KMS-11 (cell line): Measurements from ENCODE around the gene CPT1B.

ENCODE experiments used
- H2AFZ ChIP-seq: fragments of 200-600 bp; sonication (generic); 2 replicates; pipeline ENCODE4 v1.6.1; 2016; ENCODE audit warnings: antibody characterized with exemption, mixed run types, low read depth
- H3K27ac ChIP-seq: fragments of 200-600 bp; sonication (generic); 2 replicates; pipeline ENCODE4 v1.6.1; 2016; ENCODE audit warnings: mild to moderate bottlenecking, mixed run types
- H3K27me3 ChIP-seq: fragments of 200-600 bp; sonication (generic); 2 replicates; pipeline ENCODE4 v1.6.1; 2017; ENCODE audit warnings: mild to moderate bottlenecking, low read depth, mixed run types, moderate library complexity; ENCODE audit not compliant: insufficient read depth
- H3K36me3 ChIP-seq: fragments of 200-600 bp; sonication (generic); 2 replicates; pipeline ENCODE4 v1.6.1; 2017; ENCODE audit warnings: mild to moderate bottlenecking, mixed run types; ENCODE audit not compliant: insufficient read depth
- H3K4me1 ChIP-seq: fragments of 200-600 bp; sonication (generic); 2 replicates; pipeline ENCODE4 v1.6.1; 2016; ENCODE audit warnings: mild to moderate bottlenecking, low read depth, mixed run types; ENCODE audit not compliant: poor library complexity, severe bottlenecking
- H3K4me2 ChIP-seq: fragments of 200-600 bp; sonication (generic); 2 replicates; pipeline ENCODE4 v1.7.0; 2016; ENCODE audit warnings: mild to moderate bottlenecking, mixed run types
- H3K4me3 ChIP-seq: fragments of 200-600 bp; sonication (generic); IDR thresholded peaks from 2 replicates; pipeline ENCODE4 v1.6.1; 2017; ENCODE audit warnings: low read depth, low read length, mixed read lengths; ENCODE audit not compliant: insufficient read depth
- H3K79me2 ChIP-seq: fragments of 200-600 bp; sonication (generic); 2 replicates; pipeline ENCODE4 v1.6.1; 2016; ENCODE audit warnings: low read depth, mixed run types; ENCODE audit not compliant: insufficient read depth
- H3K9ac ChIP-seq: fragments of 200-600 bp; sonication (generic); 2 replicates; pipeline ENCODE4 v1.6.1; 2016; ENCODE audit warnings: mild to moderate bottlenecking, mixed run types
- H4K20me1 ChIP-seq: fragments of 200-600 bp; sonication (generic); 2 replicates; pipeline ENCODE4 v1.6.1; 2016; ENCODE audit warnings: mild to moderate bottlenecking, mixed run types; ENCODE audit not compliant: insufficient read depth
- CTCF ChIP-seq: fragments of 200-600 bp; sonication (generic); conservative IDR thresholded peaks from 2 replicates; pipeline ENCODE4 v1.6.1; 2017; ENCODE audit warnings: low read depth, mild to moderate bottlenecking, antibody characterized with exemption, low read length, moderate library complexity, mixed read lengths

CPT1B gene

GRCh38 chr22:50526834-50527801, 51.1 kb downstream of the CPT1B start:
- peak overlapping the region; percentile 83 for H3K27ac ChIP-seq
- H3K36me3 ChIP-seq: no peaks in the 10 kb centered on the region
- no peaks in the 10 kb centered on the region for H3K27me3 ChIP-seq
- peak overlapping the region; percentile 31 for H3K4me3 ChIP-seq
- no peak for TF ChIP-seq CTCF
- peaks cover 4% of the 10 kb centered on the region for H3K4me1 ChIP-seq
- H2AFZ ChIP-seq: peak overlapping the region; percentile 22; the same call in 1 of the 2 replicates
- H4K20me1 ChIP-seq: no peaks in the 10 kb centered on the region
- peak overlapping the region; percentile 84 for H3K4me2 ChIP-seq
- peaks cover 8% of the 10 kb centered on the region; the same call in 1 of the 2 replicates for H3K79me2 ChIP-seq
- H3K9ac ChIP-seq: peak overlapping the region; percentile 79

GRCh38 chr22:50526108-50526833, 52.0 kb downstream of the CPT1B start:
- no peaks in the 10 kb centered on the region for H3K36me3 ChIP-seq
- H4K20me1 ChIP-seq: no peaks in the 10 kb centered on the region
- peak; percentile 54; the same call in 1 of the 2 replicates for TF ChIP-seq CTCF
- peak overlapping the region; percentile 31 for H3K4me3 ChIP-seq
- peaks cover 8% of the 10 kb centered on the region; the same call in 1 of the 2 replicates for H3K79me2 ChIP-seq
- H3K9ac ChIP-seq: peak overlapping the region; percentile 79
- no peaks in the 10 kb centered on the region for H3K27me3 ChIP-seq
- H2AFZ ChIP-seq: peak overlapping the region; percentile 22; the same call in 1 of the 2 replicates
- peak overlapping the region; percentile 84 for H3K4me2 ChIP-seq
- H3K27ac ChIP-seq: peak overlapping the region; percentile 83
- peaks cover 4% of the 10 kb centered on the region for H3K4me1 ChIP-seq

GRCh38 chr22:50525858-50526107, 52.4 kb downstream of the CPT1B start:
- peaks cover 4% of the 10 kb centered on the region for H3K4me1 ChIP-seq
- no peaks in the 10 kb centered on the region for H3K27me3 ChIP-seq
- no peak overlapping the region for H3K4me3 ChIP-seq
- peak overlapping the region; percentile 83 for H3K27ac ChIP-seq
- H3K36me3 ChIP-seq: no peaks in the 10 kb centered on the region
- TF ChIP-seq CTCF: 0 out of 2 replicates have a peak, but pooled peaks have one; percentile 13
- H3K79me2 ChIP-seq: peaks cover 8% of the 10 kb centered on the region; the same call in 1 of the 2 replicates
- H4K20me1 ChIP-seq: no peaks in the 10 kb centered on the region
- no peak overlapping the region for H2AFZ ChIP-seq
- H3K4me2 ChIP-seq: no peak overlapping the region
- H3K9ac ChIP-seq: peak overlapping the region; percentile 79

- no peaks in the 10 kb centered on the region for H4K20me1 ChIP-seq
- H3K9ac ChIP-seq: peak within 1 kb of the TSS; percentile 79
- peak within 1 kb of the TSS; percentile 84 for H3K4me2 ChIP-seq
- no peaks in the 10 kb centered on the region for H3K36me3 ChIP-seq
- TF ChIP-seq CTCF: no peak
- peak within 1 kb of the TSS; percentile 31 for H3K4me3 ChIP-seq
- H3K4me1 ChIP-seq: peaks cover 4% of the 10 kb centered on the region
- peak within 1 kb of the TSS; percentile 22; the same call in 1 of the 2 replicates for H2AFZ ChIP-seq
- peak within 1 kb of the TSS; percentile 83 for H3K27ac ChIP-seq
- H3K27me3 ChIP-seq: no peaks in the 10 kb centered on the region
- peaks cover 8% of the 10 kb centered on the region; the same call in 1 of the 2 replicates for H3K79me2 ChIP-seq
These were observed 52.9 kb downstream of the CPT1B start, which contains the start of gene SCO2 for GRCh38 chr22:50525104-50525857. SCO2 (minus strand) TSS chr22:50525598; CDS start chr22:50524411, 1,187 bp downstream.
